GM12874 (cell line): ENCODE results near the gene HOOK1.

Experiments used
- TF ChIP-seq, protein P1 (sequence below): IDR thresholded peaks from 2 replicates; pipeline ENCODE4 v1.5.1; 2011; ENCODE audit warnings: low read depth, mild to moderate bottlenecking, control low read depth, low read length, moderate library complexity; ENCODE audit not compliant: insufficient read depth

HOOK1 gene

GRCh38 chr1:59828160-59828559 is 13.4 kb downstream of the HOOK1 start:
- TF ChIP-seq, protein P1, sequence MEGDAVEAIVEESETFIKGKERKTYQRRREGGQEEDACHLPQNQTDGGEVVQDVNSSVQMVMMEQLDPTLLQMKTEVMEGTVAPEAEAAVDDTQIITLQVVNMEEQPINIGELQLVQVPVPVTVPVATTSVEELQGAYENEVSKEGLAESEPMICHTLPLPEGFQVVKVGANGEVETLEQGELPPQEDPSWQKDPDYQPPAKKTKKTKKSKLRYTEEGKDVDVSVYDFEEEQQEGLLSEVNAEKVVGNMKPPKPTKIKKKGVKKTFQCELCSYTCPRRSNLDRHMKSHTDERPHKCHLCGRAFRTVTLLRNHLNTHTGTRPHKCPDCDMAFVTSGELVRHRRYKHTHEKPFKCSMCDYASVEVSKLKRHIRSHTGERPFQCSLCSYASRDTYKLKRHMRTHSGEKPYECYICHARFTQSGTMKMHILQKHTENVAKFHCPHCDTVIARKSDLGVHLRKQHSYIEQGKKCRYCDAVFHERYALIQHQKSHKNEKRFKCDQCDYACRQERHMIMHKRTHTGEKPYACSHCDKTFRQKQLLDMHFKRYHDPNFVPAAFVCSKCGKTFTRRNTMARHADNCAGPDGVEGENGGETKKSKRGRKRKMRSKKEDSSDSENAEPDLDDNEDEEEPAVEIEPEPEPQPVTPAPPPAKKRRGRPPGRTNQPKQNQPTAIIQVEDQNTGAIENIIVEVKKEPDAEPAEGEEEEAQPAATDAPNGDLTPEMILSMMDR, result no peak

GRCh38 chr1:59831529-59831928 is 16.8 kb downstream of the HOOK1 start:
- TF ChIP-seq, protein P1, result no peak

GRCh38 chr1:59833022-59833421 is 18.3 kb downstream of the HOOK1 start:
- TF ChIP-seq, protein P1, result no peak

- TF ChIP-seq, protein P1, result no peak
These were observed 19.2 kb downstream of the HOOK1 start for GRCh38 chr1:59833991-59834390.

DNA sequence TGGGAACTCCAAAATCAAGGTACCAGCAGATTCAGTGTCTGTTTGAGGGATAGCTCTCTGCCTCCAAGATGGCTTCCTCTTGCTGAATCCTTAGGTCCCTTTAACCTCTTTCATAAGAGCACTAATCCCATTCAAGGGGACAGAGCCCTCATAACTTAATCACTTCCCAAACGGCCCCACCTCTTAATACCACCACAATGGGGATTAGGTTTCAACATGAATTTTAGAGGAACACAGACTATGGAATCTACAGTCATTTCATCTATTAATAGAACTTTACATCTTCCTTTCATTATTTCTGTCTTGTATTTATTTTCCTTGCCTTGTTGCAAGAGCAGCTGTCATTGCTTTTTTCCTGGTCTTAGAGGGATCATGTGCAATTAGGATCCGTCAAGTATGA is 30.3 kb downstream of the HOOK1 start:
- TF ChIP-seq, protein P1, result no peak

DNA sequence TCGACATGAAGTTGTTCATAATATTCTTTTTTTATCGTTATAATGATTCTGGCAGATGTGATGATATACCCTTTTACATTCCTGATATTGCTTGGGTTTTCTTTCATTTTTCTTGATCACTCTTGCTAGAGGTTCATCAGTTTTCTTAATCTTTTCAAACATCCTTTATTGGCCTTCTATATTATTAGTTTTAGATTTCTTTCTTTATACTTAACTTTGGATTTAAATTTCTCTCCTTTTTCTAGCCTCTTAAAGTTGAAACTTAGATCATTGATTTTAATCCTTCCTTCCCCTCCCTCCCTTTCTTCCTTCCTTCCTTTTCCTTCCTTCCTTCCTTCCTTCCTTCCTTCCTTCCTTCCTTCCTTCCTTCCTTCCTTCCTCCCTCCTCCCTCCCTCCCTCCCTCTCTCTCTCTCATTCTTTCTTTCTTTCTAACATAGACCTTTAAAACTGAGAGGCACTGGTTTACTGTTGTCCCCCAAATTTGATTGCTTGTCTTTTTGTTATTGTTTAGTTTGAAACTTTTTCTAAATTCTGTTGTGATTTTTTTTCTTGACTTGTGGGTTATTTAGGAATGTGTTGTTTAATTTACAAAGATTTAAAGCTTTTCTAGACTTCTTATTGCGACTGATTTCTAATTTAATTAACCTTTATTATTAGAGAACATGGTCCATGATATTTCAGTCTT is 31.6 kb downstream of the HOOK1 start:
- TF ChIP-seq, protein P1, result no peak

DNA sequence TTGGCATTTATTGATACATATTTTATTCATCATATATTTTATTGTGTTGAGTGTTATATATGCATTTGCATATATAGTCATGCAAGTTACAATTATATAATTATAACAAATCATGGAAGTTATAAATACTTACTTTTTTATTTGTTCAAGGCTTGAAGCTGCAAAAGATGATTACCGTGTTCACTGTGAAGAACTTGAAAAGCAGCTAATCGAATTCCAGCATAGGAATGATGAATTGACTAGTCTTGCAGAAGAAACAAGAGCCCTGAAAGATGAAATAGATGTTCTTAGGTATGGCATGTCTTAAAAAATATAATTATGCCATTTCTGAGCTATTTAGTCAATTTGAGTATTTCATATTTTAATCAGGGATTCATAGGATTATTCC is 32.1 kb downstream of the HOOK1 start:
- TF ChIP-seq, protein P1, result no peak

DNA sequence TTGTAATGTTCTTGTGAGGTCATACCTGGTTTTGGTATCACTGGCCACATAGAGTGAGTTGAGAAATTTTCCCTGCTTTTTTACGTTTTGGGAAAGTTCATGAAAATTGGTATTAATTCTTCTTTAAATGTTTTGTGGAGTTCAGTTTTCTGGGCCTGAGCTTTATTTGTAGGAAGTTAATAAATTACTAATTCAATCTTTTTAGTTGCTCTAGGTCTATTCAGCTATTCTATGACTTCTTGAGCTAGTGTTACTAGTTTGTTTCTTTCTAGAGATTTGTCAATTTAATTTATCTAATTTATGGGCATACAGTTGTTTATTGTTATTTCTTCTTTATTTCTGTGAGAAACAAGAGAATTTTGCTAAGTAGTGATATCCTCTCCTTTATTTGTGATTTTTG is 37.4 kb downstream of the HOOK1 start:
- TF ChIP-seq, protein P1, result no peak
